GM18505 (cell line): ENCODE results near the gene RBM47.

ENCODE experiments used
- ATAC-seq: cut with Tn5 transposase; IDR thresholded peaks from one replicate; pipeline ENCODE4 v1.9.1; 2021; ENCODE audit not compliant: unreplicated experiment
- POLR2A ChIP-seq: IDR thresholded peaks from 4 replicates; pipeline ENCODE4 v1.6.1; 2011; ENCODE audit warnings: borderline replicate concordance; ENCODE audit not compliant: insufficient read depth, insufficient read length; ENCODE audit errors: extremely low read depth

Gene RBM47

GRCh38 chr4:40481977-40482376 is 147.7 kb downstream of the RBM47 start:
- no peak for TF ChIP-seq POLR2A
- ATAC-seq: no peak

DNA sequence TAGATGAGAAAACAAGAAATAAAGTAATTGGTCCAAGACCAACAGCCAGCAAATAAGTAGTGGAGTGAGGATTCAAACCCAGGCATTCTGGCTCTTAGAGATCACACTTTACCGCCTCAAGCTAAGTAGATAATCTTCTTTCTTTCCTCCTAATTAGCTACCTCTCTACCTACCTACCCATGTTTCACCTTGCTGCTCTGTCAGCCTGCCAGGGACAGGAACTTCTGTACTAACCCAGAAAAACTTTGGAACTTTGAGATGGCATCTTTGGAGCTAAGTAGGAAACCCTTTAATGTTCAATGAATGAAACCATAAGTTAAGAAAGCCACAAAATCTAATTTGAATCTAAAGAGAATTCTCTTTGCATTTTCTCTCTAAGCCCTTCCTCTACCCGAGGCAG is 149.4 kb downstream of the RBM47 start:
- no peak for ATAC-seq
- TF ChIP-seq POLR2A: no peak

DNA sequence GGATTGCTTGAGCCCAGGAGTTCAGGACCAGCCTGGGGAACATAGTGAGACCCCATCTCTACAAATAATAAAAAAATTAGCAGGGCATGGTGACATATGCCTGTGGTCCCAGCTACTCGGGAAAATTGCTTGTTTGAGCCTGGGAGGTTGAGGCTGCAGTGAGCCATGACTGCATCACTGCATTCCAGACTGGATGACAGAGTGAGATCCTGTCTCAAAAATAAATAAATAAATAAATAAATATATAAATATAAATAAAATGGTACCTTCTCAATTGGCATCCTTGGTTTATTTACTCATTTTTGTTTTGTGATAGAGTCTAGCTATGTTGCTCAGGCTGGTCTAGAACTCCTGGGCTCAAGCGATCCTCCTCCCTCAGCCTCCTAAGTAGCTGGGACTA is 150.3 kb downstream of the RBM47 start:
- ATAC-seq: no peak
- TF ChIP-seq POLR2A: no peak

GRCh38 chr4:40475609-40476008 is 154.1 kb downstream of the RBM47 start:
- TF ChIP-seq POLR2A: no peak
- no peak for ATAC-seq

DNA sequence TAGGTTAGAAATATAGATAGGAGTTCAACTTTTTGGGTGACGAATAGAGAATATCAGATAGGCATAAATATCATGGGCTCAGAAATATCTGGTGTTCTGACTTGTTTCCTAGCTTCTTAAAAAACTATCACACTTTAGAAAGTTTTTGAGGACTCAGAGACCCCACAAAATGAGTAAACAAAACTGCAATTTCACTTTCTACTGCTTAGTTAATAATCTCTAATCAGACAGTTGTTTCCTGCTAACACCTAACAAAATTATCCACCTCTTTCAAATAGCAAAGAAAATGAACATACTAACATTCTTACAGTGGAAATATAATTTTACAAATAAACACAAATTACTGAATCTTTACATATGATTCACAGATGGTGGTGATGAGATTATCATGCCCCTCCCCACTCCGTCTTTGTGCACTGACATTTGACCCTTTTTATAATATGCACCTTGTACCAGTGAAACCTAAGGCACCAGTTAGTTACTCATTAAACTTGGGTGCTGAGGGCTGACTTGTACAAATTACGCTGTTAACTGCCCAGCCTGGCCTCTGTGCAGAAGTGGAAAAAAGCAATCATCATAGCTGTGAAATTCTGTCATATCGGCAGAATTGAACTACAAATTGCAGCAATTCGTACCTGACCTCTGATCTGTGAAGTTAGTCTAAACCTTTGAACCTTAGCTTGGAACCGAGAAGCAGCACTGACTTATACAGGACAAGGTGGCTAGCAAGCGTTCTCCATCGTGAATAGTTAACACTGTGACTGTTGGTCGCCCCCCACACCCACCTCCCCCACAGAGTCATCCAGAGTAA is 155.9 kb downstream of the RBM47 start:
- ATAC-seq: no peak
- TF ChIP-seq POLR2A: no peak

DNA sequence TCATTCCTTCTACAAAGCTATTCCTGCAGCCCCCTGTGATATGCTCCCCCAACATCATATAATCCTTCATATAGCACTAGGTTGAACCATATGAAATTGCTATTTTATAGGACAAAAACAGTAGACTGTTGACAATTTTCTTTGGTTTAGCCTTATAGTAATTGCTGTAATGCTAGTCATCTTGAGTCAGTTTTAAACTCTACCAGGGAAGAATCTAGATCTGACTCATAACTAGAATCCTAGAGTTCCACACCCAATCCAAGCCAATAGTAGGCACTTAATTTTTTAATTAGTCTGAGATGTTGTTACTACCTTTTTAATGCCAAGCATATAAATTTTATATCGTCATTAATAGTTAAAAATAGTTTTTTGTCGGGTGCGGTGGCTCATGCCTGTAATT is 157.7 kb downstream of the RBM47 start:
- TF ChIP-seq POLR2A: no peak
- ATAC-seq: no peak

DNA sequence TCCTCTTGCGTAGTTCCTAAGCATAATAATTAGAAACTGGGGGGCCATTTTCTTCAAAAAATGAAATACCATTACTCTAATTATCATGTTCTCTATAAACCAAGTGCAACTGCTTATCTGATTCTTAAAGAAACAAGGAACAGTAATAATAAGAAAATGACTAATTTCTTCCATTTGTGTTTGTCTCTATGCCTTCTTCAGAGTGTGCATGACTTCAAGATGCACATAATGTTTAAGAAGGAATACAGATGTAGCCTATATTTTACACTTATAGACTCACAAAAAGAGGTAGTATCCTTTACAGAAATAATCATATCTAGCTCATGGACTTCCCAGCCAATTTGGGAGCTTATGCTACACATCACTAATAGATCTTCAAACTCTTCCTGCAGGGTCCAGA is 162.9 kb downstream of the RBM47 start:
- no peak for TF ChIP-seq POLR2A
- ATAC-seq: no peak

GRCh38 chr4:40462326-40462725 is 167.3 kb downstream of the RBM47 start:
- TF ChIP-seq POLR2A: no peak
- peak; percentile 73 for ATAC-seq

DNA sequence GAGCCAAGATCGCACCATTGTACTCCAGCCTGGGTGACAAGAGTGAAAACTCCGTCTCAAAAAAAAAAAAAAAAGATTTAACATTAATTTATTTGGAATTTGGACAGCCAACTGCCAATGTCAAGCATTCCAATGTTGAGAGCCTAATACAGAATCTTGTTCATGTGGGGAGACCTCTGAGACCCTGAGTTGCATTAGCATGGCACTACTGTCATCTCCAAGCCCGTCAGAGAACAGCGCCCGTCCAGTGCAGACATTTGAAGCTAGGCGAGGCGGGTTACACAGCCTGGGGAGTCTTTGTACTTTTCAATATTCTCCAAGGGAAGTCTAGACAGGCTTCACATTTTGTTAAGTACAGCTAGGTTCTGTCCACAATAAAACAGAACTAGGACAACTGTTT is 167.8 kb downstream of the RBM47 start:
- TF ChIP-seq POLR2A: no peak
- ATAC-seq: no peak

DNA sequence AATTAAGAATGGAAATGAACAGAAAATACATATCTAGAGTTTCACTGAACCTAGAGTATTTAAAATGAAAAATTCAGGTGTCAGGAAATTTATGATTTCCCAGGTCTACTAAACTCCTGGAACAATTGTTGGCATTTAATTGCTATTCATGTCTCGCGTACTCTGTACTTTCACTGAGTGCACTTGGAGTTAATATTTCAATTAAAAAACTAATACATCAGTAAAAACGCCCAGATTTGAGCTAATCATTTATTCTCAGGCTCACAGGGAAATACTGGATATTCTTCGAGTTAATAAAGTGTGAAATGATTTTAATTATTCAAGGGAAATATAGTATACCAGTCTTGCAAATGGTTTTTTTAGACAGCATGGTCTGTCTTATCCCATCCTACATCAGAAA is 168.6 kb downstream of the RBM47 start:
- no peak for ATAC-seq
- TF ChIP-seq POLR2A: no peak

- ATAC-seq: no peak
- no peak for TF ChIP-seq POLR2A
Observed at GRCh38 chr4:40458683-40459082, 171.0 kb downstream of the RBM47 start.

DNA sequence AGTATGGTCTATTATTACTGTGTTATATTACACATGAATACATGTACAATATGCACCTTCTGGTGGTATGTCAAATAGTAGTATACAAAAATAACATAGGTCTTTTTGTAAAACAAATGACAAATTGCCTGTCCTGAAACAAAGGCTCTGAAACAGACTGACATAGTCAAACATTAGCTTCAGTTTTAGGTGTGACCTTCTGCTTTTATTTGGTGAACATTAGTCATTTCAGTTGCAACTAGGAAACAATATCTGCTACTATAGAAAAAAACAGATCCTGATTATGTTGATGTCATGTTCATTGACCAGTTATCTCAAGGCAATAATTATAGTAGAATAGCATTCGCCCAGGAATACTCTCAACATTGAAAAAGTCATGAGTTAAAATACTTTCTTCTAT is 171.6 kb downstream of the RBM47 start:
- no peak for ATAC-seq
- no peak for TF ChIP-seq POLR2A

- TF ChIP-seq POLR2A: no peak
- no peak for ATAC-seq
Observed at GRCh38 chr4:40455340-40455902, 174.2 kb downstream of the RBM47 start.

GRCh38 chr4:40454816-40455215 is 174.8 kb downstream of the RBM47 start:
- no peak for TF ChIP-seq POLR2A
- ATAC-seq: no peak
